ENCODE measurements around the gene NAALADL1. TPM values are rescaled to one million over a fixed set of nuclear protein-coding genes. Genes with fewer than 3 reads are reported as not detected.

Gene NAALADL1
- total RNA-seq, 3 donors from 2014 or later, result 6.9 to 57.7 (median 32.6) TPM

- Histone ChIP-seq H3K36me3 (ENCODE audit: low read depth) (no peaks in the 10 kb centered on the region), H3K9me3 (no peaks in the 10 kb centered on the region), H3K4me1 (ENCODE audit: low read depth) (peaks cover 9% of the 10 kb centered on the region), H3K4me3 (no peak overlapping the region)
- intact Hi-C loops (cut with DNase I, micrococcal nuclease), result no loop called here
- no peak for TF ChIP-seq CTCF (IDR thresholded peaks at IDR 0.05)
- DNase-seq (peak in 1 of 3 donors; percentile 40), ATAC-seq (peak; percentile 78)
Measured at GRCh38 chr11:65059959-65060824, 1.8 kb upstream of the NAALADL1 start.

- no peak for DNase-seq
- H3K4me3 ChIP-seq, result no peak overlapping the region
- H3K36me3 ChIP-seq (ENCODE audit: low read depth), result no peaks in the 10 kb centered on the region
- H3K9me3 ChIP-seq, result no peaks in the 10 kb centered on the region
- no peak for ATAC-seq
- intact Hi-C loops (cut with DNase I, micrococcal nuclease), result no loop called here
- no peak for TF ChIP-seq CTCF (IDR thresholded peaks at IDR 0.05)
- H3K4me1 ChIP-seq (ENCODE audit: low read depth), result peaks cover 9% of the 10 kb centered on the region
Measured at GRCh38 chr11:65059523-65059922, 1.2 kb upstream of the NAALADL1 start.

GRCh38 chr11:65058012-65058411 lies 341 bp downstream of the NAALADL1 start:
- H3K4me1 ChIP-seq (ENCODE audit: low read depth), result peaks cover 9% of the 10 kb centered on the region
- H3K36me3 ChIP-seq (ENCODE audit: low read depth), result no peaks in the 10 kb centered on the region
- ATAC-seq, result no peak
- H3K9me3 ChIP-seq, result no peaks in the 10 kb centered on the region
- H3K4me3 ChIP-seq, result no peak overlapping the region
- intact Hi-C loops (cut with DNase I, micrococcal nuclease), result no loop called here
- no peak for TF ChIP-seq CTCF (IDR thresholded peaks at IDR 0.05)
- DNase-seq, result no peak

GRCh38 chr11:65057526-65057925 lies 827 bp downstream of the NAALADL1 start:
- intact Hi-C loops (cut with DNase I, micrococcal nuclease), result no loop called here
- H3K4me1 ChIP-seq (ENCODE audit: low read depth), result peaks cover 9% of the 10 kb centered on the region
- TF ChIP-seq CTCF (IDR thresholded peaks at IDR 0.05), result no peak
- H3K36me3 ChIP-seq (ENCODE audit: low read depth), result no peaks in the 10 kb centered on the region
- DNase-seq, result no peak
- no peak overlapping the region for H3K4me3 ChIP-seq
- no peak for ATAC-seq
- H3K9me3 ChIP-seq, result no peaks in the 10 kb centered on the region

- TF ChIP-seq CTCF (IDR thresholded peaks at IDR 0.05), result no peak
- Histone ChIP-seq H3K9me3 (no peaks in the 10 kb centered on the region), H3K4me1 (ENCODE audit: low read depth) (peaks cover 9% of the 10 kb centered on the region), H3K4me3 (no peak overlapping the region), H3K36me3 (ENCODE audit: low read depth) (no peaks in the 10 kb centered on the region)
- intact Hi-C loops (cut with DNase I, micrococcal nuclease), result no loop called here
- ATAC-seq, result no peak
- DNase-seq, result no peak
Measured at GRCh38 chr11:65056999-65057398, 1.4 kb downstream of the NAALADL1 start.
